CD4-positive, alpha-beta T cell treated with Interleukin-4 for 1 hour (primary cell): ENCODE measurements around the gene MAPK12.
A peak's percentile ranks its signal among the peaks of the same experiment; 100 is the strongest.

ENCODE experiments used
- DNase-seq, 2 donors: peaks; one replicate each; pipeline ENCODE4 v3.0.0-alpha.2; 2020 to 2022

MAPK12 gene

DNA sequence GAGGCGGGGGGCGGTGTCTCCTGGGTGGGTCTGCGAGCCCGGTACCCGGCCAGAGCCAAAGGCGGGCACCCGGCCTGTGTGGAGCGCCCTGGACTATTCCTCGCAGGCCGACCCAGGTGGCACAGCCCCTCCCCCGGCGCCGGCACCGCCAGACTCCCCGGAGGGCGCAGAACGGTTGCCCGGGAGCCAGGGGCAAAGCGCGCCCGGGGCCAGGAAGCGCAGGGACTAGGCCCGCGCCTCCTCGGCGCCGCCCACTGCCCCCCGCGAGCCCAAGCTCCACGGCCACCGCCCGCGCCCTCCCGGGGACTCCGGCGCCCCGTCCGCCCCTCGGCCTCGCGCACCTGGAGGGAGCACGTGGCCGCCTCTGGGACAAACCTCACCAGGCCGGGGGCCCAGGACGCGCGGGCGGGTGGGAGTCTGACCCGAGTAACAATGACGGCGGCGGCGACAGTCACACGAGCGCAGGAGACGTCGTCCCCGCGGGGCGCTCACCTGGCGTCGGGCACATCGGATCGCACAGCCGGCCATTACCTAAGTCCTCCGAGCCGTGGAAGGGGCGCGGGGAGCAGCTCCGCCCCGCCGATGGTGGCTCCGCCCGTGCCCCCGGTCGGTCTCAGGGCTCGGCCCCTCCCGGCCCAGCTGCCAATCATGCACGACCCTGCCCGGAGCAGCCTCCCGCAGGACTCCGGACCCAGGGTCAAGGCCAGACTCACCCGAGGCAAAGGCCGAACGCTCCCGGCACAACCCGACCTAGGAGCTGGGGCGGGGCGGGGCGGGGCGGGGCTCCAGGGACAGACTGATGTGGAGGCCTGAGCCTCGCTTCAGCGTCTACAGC is 38.5 kb upstream of the MAPK12 start:
- no peak for DNase-seq

DNA sequence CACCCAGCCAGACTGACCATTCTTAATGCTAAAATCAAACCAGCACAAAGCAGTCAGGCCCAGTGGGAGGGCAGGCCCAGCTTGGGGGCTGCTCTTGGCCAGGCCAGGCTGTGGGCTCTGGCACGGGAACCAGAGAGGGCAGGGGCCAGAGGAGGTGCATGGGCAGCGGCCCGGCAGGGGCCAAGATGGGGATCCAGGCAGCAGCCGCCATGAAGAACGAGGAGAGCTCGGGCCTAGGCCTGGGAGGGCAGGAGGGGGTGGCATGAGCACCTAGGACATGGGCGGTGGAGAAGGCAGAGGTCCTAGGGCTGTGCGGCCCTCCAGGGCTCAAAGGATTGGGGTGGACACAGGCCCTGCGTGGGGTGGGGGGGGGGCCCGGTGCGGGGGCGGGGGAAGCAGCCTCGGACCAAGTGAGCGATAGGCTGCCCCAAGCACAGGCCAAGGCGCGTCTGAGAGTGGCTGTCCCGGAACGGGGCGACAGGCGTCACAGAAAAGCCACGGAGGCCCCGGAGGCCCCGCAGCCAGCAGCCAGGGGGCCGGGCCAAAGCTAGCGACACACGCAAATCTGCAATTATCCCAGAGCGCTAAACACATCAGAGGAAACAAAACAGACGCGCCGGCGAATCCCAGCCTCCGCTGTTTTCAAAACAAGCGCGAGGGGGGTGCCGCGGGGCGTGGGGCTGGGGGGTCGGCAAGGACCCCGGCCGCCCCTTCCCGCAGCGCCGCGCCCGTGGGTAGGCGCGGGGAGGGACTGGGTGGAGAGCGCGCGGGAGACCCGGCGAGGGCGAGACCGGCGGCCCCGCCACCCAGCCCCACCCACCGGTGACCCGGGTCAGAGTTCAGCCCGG is 37.7 kb upstream of the MAPK12 start:
- DNase-seq: no peak

DNA sequence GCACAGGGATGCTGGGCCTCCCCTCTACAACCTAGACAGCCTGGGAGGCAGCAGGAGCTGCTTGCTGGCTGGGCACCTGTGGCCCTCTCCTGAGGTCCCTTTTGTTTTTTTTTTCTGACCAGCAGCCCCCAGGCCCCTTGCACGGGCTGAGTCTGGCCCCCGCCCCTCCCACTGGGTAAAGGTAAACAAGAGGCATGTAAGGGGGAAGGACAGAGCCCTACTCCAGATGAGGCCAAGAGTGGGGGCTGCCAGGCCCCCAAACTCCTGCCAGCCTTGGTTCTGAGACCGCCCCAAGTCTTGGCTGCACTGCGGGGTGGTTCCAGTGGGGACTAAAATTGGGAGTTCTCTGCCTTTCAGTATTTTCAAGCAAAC is 36.8 kb upstream of the MAPK12 start:
- no peak for DNase-seq

DNA sequence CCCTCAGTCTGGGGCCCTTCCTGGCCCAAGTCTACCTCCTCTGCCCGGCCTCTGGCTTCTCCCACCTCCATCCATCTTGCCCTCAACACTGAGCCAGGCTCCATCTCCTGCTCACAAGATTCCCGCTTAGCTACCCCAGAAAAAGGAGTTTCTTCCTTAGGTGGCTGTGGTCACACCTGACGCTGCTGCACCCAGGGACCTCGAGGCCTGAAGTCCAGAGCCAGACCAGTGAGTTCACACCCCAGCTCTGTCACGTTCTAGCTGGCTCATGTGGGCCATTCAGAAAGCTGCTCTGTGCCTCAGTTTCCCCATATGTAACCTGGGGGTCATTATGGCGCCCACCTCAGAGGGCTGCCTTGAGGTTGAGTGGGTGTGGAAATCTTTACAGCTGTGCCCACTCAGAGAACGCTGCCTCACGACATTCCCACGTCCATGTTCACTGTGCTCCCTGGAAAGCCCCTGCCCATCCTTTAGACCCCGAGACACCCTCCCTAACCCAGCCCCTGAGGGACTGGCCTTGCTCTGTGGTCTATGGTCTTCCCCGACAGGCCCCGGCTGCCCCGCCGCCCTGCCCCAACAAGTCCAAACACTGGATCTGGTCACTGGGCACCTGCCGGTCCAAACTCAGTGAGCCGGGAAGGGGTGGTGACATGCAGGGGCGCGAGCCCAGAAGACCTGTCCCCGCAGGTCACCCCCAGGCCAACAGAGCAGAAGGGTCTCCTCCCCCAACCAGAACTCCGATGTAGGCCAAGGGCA is 36.2 kb upstream of the MAPK12 start:
- no peak for DNase-seq

DNA sequence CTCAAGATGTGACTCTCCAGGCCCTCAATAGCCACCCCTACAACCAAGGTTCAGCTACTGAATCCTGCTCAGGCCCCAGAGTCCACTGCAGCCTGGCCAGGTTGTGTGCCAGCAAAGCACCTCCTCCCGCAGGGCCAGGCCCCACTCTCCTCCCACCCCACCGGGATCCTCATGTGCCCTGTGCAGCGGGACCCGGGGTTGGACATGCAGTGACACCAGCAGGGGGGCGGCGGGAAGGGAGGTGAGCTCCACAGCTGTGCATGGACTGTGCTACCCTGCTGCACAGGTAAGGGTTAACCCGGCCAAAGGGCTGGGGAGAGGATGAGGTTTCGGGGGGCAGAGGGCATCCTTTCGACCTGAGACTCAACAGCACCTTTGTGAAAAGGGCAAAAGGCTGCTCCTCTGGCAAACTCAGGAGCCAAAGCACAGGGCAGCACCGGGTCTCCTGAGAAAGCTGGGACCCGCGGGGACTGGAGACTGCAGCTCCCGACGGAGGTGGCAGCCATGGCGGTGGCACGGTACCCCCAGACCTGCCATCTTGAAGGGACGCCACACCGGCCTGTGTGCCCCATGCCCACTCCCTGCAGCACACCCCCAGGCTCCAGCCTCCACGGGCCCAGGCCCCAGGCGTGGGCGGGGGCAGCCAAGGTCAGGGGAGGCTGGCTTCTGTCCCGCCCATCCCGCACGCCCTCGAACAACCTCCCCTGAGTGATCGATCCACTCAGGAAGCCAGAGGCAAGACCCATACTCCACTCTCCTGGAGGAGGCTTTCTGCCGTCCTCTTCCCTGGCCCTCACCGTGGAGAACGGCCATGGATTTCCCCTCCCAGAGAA is 35.4 kb upstream of the MAPK12 start:
- no peak for DNase-seq

DNA sequence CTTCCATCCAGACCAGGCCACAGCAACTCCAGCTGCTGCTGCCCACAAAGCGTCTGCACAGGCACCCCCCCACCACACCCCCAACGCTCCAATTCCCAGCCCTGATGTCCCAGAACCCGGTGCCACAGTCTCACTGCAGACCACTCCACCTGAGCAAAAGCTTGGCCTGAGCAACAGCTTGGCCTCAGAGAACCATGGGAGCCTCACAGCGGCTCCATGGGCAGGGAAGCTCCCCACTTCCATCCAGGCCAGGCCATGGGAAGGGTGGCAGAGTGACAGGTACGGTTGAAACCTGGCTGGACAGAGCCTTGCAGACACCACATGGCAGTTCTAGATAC is 32.8 kb upstream of the MAPK12 start:
- no peak for DNase-seq

DNA sequence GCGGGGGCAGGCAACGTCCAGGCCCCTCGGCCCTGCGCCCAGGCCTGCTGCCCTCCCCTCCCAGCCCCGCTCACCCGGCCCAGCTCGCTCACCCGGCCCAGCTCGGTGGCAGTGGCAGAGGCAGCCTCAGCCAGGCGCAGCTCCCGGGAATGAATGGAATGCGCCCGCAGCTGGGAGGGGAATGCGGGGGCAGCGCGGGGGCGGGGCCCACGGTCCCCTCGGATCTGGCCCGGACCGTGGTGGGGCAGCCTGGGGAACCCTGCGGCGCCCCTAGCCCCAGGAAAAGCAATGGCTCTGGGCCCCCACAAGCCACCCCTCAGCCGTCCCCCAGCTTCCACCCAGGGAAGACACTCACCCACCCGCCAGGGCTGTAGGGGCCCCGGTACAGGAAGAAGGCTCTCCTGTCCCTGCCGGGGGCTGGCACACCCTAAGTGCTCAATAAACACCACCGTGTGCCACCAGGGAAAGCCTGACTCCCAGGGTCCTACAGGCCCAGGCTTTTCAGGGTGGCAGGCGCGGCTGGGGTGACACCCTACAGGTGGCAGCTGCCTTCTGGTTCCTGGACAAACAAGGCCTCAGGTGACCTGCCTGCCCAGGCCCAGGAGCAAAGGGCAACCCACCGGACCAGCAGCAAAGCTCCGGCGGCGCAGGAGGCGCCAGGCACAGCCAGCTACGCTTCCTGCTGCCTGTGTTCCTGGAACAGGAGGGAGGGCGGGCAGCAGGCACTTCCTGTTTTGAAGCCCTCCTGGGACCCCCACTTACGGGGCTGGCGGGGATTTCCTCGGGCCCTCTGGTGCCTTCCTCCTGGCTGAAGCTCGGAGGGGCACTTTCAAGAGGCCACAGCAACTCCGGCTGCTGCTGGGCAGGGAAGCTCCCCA is 32.2 kb upstream of the MAPK12 start:
- no peak for DNase-seq

DNA sequence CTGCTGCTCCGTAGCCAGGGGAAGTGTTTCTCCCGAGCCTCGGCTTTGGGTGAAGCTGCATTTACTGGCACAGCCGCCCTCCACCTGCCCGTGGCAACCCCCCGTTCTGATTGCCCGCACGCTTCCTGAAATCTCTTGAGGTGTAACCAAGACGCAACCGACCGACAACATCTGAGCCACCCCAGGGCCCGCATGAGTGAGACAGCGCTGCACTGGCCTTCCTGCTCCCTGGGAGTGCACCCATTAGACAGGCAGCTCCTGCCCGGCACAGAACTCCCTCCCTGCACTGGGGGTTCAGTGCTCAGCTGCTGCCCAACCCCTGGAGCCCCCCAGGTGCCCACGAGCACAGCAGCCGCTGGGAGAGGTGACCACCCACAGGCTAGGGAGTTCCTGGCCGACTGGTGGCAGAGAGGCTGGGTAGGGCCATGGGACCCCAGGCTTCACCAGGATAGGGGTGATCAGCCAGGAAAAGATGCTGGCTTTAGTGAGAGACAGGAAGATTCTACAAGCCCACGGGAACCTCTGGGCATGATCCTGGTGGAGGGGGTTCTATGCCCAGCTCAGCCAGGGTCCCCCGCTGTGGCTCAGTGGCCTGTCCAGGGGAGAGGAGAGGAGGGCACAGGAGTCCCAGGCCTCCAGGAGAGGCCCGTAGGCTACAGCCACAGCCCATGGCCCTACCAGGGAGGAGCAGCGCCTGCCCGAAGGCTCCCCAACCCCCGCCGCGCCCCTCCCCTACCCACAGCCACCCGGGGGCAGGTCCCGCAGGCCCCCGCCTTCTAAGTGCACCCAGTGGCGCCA is 31.4 kb upstream of the MAPK12 start:
- peak in 1 of 2 donors; percentile 47 for DNase-seq

DNA sequence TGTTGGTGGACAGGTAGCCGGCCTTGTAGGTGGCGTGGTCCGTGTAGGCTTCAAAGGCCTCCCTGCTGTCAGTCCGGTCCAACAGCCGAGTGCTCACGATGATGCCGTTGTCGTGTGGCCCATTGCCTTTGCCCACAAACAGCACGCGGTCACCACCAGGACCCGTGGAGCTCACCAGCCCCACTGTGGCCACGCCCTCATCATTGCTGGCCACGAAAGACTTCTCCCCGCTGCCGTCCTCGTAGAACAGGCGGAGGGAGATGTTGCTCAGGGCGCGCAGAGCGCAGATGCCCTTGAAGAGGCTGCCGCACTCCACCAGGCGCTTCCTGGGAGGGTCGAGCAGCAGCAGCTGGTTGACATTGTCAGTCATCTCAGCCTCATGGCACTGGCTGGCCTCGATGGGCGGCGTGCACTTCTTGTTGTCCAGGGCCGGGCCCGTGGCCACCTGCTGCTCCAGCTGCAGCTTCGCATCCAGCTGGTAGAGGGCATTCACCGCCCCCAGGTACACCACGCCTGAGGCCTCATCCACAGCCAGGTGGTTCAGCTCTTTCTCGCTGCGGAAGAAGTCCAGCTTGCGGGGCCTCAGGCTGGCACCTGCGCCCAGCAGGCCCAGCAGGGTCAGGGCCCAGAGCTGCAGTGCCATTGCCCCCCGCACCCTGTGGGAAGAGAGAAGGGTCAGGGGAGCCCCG is 28.6 kb upstream of the MAPK12 start:
- DNase-seq: no peak

DNA sequence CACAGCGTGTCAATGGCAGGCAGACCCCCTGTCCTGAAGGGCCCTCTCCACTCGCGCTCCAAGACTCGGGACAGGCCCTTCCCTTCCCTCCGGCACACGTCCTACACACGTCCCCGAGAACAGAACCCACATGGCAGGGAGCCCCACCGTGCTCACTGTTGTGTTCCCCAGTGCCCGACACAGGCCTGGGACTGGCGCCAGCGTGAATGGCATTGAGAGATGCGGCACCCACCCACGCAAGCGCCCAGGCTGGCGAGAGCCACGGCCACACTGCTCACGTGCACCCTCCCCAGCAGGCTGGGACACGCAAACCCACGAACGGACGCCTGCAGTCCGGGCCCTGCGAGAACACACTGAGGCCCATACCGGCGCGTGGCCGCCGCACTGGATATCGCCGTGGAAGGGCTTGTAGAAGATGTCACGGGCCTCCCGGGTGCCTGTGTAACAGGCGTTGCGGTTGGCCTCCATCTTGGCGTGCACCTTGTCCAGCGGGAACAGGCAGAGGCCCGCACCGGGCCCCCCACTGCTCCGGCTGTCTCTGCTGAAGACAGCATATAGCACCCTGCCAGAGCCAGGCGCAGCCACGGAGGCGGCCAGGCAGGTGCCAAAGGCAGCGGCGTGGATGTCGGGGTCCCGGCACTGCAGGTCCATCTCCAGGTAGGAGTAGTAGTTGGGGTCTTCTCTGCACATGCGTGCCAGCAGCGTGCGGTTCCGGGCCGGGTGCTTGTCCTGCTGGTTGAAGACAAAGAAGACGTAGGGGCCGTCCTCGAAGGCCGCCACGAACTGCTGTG is 27.9 kb upstream of the MAPK12 start:
- DNase-seq: no peak

DNA sequence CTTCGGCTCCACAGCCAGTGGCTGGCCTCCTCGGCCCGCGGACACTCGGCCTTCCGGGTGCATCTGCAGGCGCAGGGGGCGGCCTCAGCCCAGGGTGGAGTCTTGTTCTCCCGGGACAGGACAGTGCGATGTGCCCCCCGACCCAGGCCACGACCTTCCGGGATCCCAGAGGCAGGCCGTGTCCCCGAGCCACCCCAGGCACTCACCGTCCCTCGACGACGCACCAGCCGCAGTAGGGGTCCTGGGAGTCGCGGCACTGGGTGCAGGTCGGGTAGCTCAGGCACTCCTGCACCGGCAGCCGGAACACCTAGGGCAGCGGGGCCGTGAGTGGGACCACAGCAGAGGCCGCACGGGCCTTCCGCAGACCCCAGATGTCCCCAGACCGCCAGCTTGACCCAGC is 26.2 kb upstream of the MAPK12 start:
- no peak for DNase-seq

DNA sequence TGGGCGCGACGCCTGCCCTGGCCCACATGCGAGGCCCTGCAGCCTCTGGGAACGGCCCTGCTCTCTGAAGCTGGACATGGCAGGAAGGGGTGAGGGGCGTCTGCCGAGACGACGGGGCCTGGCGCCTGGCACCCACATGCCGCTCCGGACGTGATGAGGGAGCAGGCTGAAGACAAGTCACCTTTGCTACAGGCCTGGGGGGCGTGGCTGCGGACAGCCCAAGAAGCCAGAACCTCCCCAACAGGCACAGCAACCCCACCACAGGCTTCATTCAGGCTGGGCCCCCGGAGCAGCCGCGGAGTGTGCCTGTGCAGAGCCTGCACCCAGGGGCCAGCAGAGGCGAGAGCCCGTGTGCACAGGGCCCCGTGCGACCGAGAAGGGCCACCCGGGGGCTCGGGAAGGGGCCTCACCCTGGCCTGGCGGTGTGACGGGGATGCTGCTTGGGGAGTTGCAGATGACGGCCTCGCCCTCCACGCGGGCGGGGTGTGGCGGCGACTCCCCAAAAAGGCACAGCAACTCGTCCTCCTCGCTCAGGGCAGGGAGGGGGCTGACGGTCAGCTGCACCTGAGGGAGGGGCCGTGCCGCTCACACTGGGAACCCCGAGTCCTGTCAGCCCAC is 25.3 kb upstream of the MAPK12 start:
- no peak for DNase-seq

DNA sequence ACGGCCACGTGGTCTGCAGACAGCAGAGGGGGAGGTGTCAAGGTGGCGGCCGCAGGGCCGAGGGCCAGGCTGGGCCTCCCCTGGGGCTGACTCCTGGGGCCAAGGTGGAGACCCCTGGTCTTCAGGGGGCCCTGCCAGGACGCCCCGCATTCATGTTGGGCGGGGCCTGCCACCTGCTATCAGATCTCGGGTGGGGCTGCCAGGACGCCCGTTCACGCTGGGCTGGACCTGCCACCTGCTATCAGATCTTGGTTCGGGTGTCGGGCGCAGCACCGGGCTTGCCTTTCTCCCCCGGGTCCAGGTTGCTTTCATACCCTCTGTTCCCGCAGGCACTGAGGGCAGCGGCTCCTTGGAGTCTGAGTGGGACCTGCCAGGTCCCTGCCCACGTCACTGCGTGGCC is 24.8 kb upstream of the MAPK12 start:
- no peak for DNase-seq

DNA sequence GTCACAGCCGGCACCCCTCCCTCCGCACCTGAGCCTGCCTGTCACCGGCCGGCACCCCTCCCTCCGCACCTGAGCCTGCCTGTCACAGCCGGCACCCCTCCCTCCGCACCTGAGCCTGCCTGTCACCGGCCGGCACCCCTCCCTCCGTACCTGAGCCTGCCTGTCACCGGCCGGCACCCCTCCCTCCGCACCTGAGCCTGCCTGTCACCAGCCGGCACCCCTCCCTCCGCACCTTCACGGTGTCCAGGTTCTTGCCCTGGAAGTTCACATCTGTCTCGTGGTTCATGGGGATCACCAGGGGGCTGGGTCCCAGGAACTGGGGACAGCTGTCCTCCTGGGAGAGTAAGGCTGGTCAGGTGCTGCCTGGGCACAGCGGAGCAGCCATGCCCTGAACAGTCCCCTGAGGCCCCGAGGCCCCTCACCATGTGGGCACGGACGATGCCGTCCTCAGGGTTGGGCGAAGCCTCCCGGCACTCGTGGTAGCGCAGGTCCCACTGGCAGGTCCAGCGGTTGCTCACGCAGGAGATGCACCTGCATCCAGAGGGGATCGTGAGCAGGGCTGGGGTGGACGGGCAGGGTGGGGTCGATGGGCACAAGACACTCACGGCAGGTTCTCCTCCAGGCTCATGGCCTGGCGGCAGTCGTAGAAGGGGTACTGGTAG is 24.2 kb upstream of the MAPK12 start:
- DNase-seq: no peak

DNA sequence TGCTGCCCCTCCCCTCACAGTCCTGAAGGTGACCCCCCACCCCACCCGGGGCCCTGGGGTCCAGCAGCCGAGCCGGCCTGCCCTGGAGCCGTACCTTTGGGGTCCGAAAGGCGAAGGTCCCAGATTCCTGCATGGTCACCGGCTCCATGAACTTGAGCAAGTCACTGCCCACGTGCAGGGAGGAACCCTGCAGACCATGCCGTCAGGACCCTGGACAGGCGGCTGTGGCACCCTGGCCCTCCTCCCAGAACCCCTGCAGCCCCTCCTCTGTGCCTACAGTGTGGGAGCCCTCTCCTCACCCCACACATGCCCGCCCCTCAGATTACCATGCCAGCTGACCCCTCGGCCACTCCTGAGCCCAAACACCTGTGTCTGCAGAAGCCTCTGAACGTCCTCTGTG is 23.0 kb upstream of the MAPK12 start:
- DNase-seq: no peak

DNA sequence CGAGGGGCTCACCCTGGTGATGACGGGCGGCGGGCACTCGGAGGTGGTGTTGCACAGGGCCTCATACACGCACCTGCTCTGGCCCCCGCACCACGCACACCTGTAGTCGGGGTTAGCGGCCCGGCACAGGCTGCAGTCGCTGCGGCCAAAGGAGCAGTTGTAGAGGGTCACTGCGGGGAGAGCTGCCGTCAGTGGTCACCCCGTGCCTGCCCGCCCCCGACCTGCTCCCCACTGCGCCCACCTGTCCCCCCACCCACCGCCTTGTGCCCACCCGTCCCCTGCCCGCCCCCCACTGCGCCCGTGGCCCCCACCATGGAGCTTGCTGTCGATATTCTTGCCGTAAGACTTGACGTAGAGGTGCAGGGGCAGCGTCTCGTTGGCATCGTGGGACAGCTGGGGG is 22.3 kb upstream of the MAPK12 start:
- no peak for DNase-seq

DNA sequence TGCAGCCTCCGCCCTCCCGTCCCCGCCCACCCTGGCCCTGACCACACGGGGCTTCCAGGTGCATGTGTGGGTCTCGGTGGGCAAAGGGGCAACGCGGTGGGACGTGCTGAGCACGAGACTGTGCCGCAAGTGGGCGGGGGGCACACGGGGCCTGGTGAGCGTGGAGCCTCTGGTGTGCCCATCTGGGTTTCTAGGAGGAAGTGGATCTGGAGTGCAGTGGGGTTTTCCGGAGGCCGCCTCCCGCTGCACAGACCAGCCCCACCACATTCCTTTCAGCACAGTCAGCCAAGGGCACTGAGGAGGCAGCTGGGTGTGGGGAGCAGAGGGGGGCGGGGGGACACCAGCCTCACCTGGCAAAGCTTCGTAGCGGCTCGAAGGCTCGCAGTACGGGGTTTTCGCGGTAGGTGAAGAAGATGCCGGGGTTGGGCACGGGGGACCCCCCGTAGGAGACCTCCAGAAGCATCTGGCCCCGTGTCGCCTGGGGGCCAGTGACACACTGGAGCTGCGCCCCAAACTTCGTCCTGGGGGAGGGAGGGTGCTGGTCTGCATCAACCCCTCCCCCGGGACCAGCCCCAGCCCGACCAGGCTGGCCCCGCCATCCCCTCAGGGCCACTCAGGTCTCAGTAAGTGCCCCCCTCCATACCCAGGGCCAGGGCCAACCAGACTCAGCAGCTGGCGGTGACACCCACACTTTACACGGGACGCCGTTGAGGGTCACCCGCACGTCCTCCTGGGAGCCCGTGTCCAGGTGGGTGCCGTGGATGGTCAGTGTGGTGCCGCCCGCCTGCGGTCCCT is 21.1 kb upstream of the MAPK12 start:
- DNase-seq: no peak
